Karpas-422 (cell line): Measurements from ENCODE around the gene DDAH2. TPM values are rescaled to one million over a fixed set of nuclear protein-coding genes. Genes with fewer than 3 reads are reported as not detected.
A peak's percentile ranks its signal among the peaks of the same experiment; 100 is the strongest.

Experiments used
- DNase-seq: peaks from one replicate; pipeline ENCODE4 v3.0.0-alpha.2; 2015
- H2AFZ ChIP-seq: fragments of 200-600 bp; sonication (generic); 2 replicates; pipeline ENCODE4 v1.6.1; 2014; ENCODE audit warnings: antibody characterized with exemption, low read length, mixed read lengths
- H3K27ac ChIP-seq: fragments of 200-600 bp; sonication (generic); 2 replicates; pipeline ENCODE4 v1.5.1; 2014; ENCODE audit warnings: mild to moderate bottlenecking, low read length, moderate library complexity
- H3K27me3 ChIP-seq: fragments of 200-600 bp; sonication (generic); 2 replicates; pipeline ENCODE4 v1.6.1; 2014; ENCODE audit warnings: low read length, mixed read lengths
- H3K36me3 ChIP-seq: fragments of 200-600 bp; sonication (generic); 2 replicates; pipeline ENCODE4 v1.6.1; 2014; ENCODE audit warnings: low read length, mixed read lengths; ENCODE audit not compliant: insufficient read depth
- H3K4me1 ChIP-seq: fragments of 200-600 bp; sonication (generic); 2 replicates; pipeline ENCODE4 v1.6.1; 2014; ENCODE audit warnings: mild to moderate bottlenecking, low read length, mixed read lengths
- H3K4me2 ChIP-seq: fragments of 200-600 bp; sonication (generic); 2 replicates; pipeline ENCODE4 v1.6.1; 2014; ENCODE audit warnings: low read length, low read depth, mild to moderate bottlenecking; ENCODE audit not compliant: poor library complexity, severe bottlenecking
- H3K4me3 ChIP-seq: fragments of 200-600 bp; sonication (generic); 2 replicates; pipeline ENCODE4 v1.5.1; 2014; ENCODE audit warnings: mild to moderate bottlenecking, antibody characterized with exemption, low read length, mixed read lengths
- H3K79me2 ChIP-seq: fragments of 200-600 bp; sonication (generic); 2 replicates; pipeline ENCODE4 v1.6.1; 2014; ENCODE audit warnings: mild to moderate bottlenecking, low read length, mixed read lengths
- H3K9ac ChIP-seq: fragments of 200-600 bp; sonication (generic); 2 replicates; pipeline ENCODE4 v1.6.0; 2014; ENCODE audit warnings: low read length
- H3K9me2 ChIP-seq: fragments of 200-600 bp; sonication (generic), shearing (Covaris generic); replicated peaks from 2 replicates; pipeline ENCODE4 v1.6.0; 2014; ENCODE audit warnings: mild to moderate bottlenecking, low read length, moderate library complexity; ENCODE audit not compliant: insufficient read depth
- H3K9me3 ChIP-seq: fragments of 300-700, 200-600 bp; sonication (generic); 2 replicates; pipeline ENCODE4 v1.6.1; 2014; ENCODE audit warnings: low read length, mixed read lengths
- H4K20me1 ChIP-seq: fragments of 200-600 bp; sonication (generic); 2 replicates; pipeline ENCODE4 v1.6.1; 2014; ENCODE audit warnings: mild to moderate bottlenecking, antibody characterized with exemption, low read length, low read depth; ENCODE audit not compliant: insufficient read depth
- total RNA-seq: library from RNA; depleted of rRNA; stranded (reverse); fragments of >200 nt; shearing (Covaris generic); gene quantifications from 2 replicates; pipeline ENCODE4 v1.2.3, GENCODE V29; 2014; ENCODE audit warnings: low replicate concordance

Gene DDAH2
- total RNA-seq, 1 experiment from 2014 or later: 13.3 TPM

GRCh38 chr6:31750411-31751022 is 21.4 kb upstream of the DDAH2 start:
- Histone ChIP-seq H3K27me3 (no peaks in the 10 kb centered on the region), H3K27ac (no peak overlapping the region), H3K4me3 (no peak overlapping the region), H3K9ac (no peak overlapping the region), H3K9me2 (no peaks in the 10 kb centered on the region), H2AFZ (no peak overlapping the region), H3K36me3 (no peaks in the 10 kb centered on the region), H3K79me2 (no peaks in the 10 kb centered on the region), H3K9me3 (no peaks in the 10 kb centered on the region), H3K4me2 (no peak overlapping the region), H4K20me1 (no peaks in the 10 kb centered on the region), H3K4me1 (no peaks in the 10 kb centered on the region)
- DNase-seq: no peak

GRCh38 chr6:31749301-31750036 is 20.4 kb upstream of the DDAH2 start:
- no peak for DNase-seq
- H2AFZ ChIP-seq: no peak overlapping the region
- H3K9me2 ChIP-seq: no peaks in the 10 kb centered on the region
- no peaks in the 10 kb centered on the region for H4K20me1 ChIP-seq
- H3K36me3 ChIP-seq: no peaks in the 10 kb centered on the region
- H3K79me2 ChIP-seq: no peaks in the 10 kb centered on the region
- H3K9ac ChIP-seq: no peak overlapping the region
- no peaks in the 10 kb centered on the region for H3K9me3 ChIP-seq
- no peaks in the 10 kb centered on the region for H3K27me3 ChIP-seq
- H3K4me1 ChIP-seq: no peaks in the 10 kb centered on the region
- no peak overlapping the region for H3K4me2 ChIP-seq
- no peak overlapping the region for H3K27ac ChIP-seq
- H3K4me3 ChIP-seq: no peak overlapping the region

GRCh38 chr6:31744422-31744821 is 15.3 kb upstream of the DDAH2 start:
- Histone ChIP-seq H3K9ac (no peak overlapping the region), H4K20me1 (no peaks in the 10 kb centered on the region), H2AFZ (no peak overlapping the region), H3K9me3 (no peaks in the 10 kb centered on the region), H3K27ac (no peak overlapping the region), H3K4me2 (no peak overlapping the region), H3K4me3 (no peak overlapping the region), H3K79me2 (peaks cover 13% of the 10 kb centered on the region; the same call in 1 of the 2 replicates), H3K4me1 (peaks cover 22% of the 10 kb centered on the region), H3K36me3 (0 out of 2 replicates have a peak, but pooled peaks cover 4% of the 10 kb centered on the region), H3K27me3 (no peaks in the 10 kb centered on the region), H3K9me2 (no peaks in the 10 kb centered on the region)
- DNase-seq: no peak

- H3K36me3 ChIP-seq: 0 out of 2 replicates have a peak, but pooled peaks cover 4% of the 10 kb centered on the region
- no peak for DNase-seq
- H2AFZ ChIP-seq: no peak overlapping the region
- H3K27me3 ChIP-seq: no peaks in the 10 kb centered on the region
- peaks cover 37% of the 10 kb centered on the region for H3K4me1 ChIP-seq
- H3K27ac ChIP-seq: no peak overlapping the region
- H3K4me2 ChIP-seq: no peak overlapping the region
- no peak overlapping the region for H3K4me3 ChIP-seq
- no peak overlapping the region for H3K9ac ChIP-seq
- H3K9me3 ChIP-seq: no peaks in the 10 kb centered on the region
- H3K9me2 ChIP-seq: no peaks in the 10 kb centered on the region
- H3K79me2 ChIP-seq: peaks cover 13% of the 10 kb centered on the region; the same call in 1 of the 2 replicates
- H4K20me1 ChIP-seq: no peaks in the 10 kb centered on the region
These were observed 13.8 kb upstream of the DDAH2 start for GRCh38 chr6:31742894-31743293.

- Histone ChIP-seq H3K9ac (no peak overlapping the region), H3K27ac (peak overlapping the region; percentile 95; the same call in 1 of the 2 replicates), H3K4me3 (no peak overlapping the region), H3K4me1 (peaks cover 48% of the 10 kb centered on the region), H3K9me3 (no peaks in the 10 kb centered on the region), H3K4me2 (no peak overlapping the region), H3K27me3 (no peaks in the 10 kb centered on the region), H3K79me2 (peaks cover 14% of the 10 kb centered on the region; the same call in 1 of the 2 replicates), H4K20me1 (no peaks in the 10 kb centered on the region), H3K36me3 (0 out of 2 replicates have a peak, but pooled peaks cover 4% of the 10 kb centered on the region), H3K9me2 (no peaks in the 10 kb centered on the region), H2AFZ (no peak overlapping the region)
- no peak for DNase-seq
These were observed 12.7 kb upstream of the DDAH2 start for GRCh38 chr6:31741815-31742214.

GRCh38 chr6:31740397-31741223 is 11.5 kb upstream of the DDAH2 start:
- peak overlapping the region; percentile 83 for H3K9ac ChIP-seq
- DNase-seq: peak; percentile 95
- H3K27ac ChIP-seq: peak overlapping the region; percentile 95
- H3K4me3 ChIP-seq: peak overlapping the region; percentile 85
- 0 out of 2 replicates have a peak, but pooled peaks cover 4% of the 10 kb centered on the region for H3K36me3 ChIP-seq
- peaks cover 26% of the 10 kb centered on the region for H3K79me2 ChIP-seq
- H3K9me2 ChIP-seq: no peaks in the 10 kb centered on the region
- H3K27me3 ChIP-seq: no peaks in the 10 kb centered on the region
- peaks cover 53% of the 10 kb centered on the region for H3K4me1 ChIP-seq
- no peak overlapping the region; the same call in 1 of the 2 replicates for H2AFZ ChIP-seq
- H3K9me3 ChIP-seq: no peaks in the 10 kb centered on the region
- no peaks in the 10 kb centered on the region for H4K20me1 ChIP-seq
- peak overlapping the region; percentile 79 for H3K4me2 ChIP-seq

- Histone ChIP-seq H3K9ac (peak within 1 kb of the TSS; percentile 83), H3K4me3 (peak within 1 kb of the TSS; percentile 85), H3K27ac (peak within 1 kb of the TSS; percentile 95), H3K4me1 (peaks cover 55% of the 10 kb centered on the region), H3K79me2 (peaks cover 34% of the 10 kb centered on the region), H3K9me3 (no peaks in the 10 kb centered on the region), H3K9me2 (no peaks in the 10 kb centered on the region), H3K36me3 (0 out of 2 replicates have a peak, but pooled peaks cover 4% of the 10 kb centered on the region), H3K4me2 (peak within 1 kb of the TSS; percentile 79), H3K27me3 (no peaks in the 10 kb centered on the region), H2AFZ (no peak within 1 kb of the TSS; the same call in 1 of the 2 replicates), H4K20me1 (no peaks in the 10 kb centered on the region)
- peak; percentile 100 for DNase-seq
These were observed 10.7 kb upstream of the DDAH2 start, which contains the start of gene MSH5 for GRCh38 chr6:31739639-31740396. MSH5 (plus strand) TSS chr6:31740005; CDS start chr6:31740467, 462 bp downstream.
